GM18505 (cell line): Measurements from ENCODE around the gene PDE4C.

Experiments
- ATAC-seq: cut with Tn5 transposase; IDR thresholded peaks from one replicate; pipeline ENCODE4 v1.9.1; 2021; ENCODE audit not compliant: unreplicated experiment
- POLR2A ChIP-seq: IDR thresholded peaks from 4 replicates; pipeline ENCODE4 v1.6.1; 2011; ENCODE audit warnings: borderline replicate concordance; ENCODE audit not compliant: insufficient read depth, insufficient read length; ENCODE audit errors: extremely low read depth

Gene PDE4C

DNA sequence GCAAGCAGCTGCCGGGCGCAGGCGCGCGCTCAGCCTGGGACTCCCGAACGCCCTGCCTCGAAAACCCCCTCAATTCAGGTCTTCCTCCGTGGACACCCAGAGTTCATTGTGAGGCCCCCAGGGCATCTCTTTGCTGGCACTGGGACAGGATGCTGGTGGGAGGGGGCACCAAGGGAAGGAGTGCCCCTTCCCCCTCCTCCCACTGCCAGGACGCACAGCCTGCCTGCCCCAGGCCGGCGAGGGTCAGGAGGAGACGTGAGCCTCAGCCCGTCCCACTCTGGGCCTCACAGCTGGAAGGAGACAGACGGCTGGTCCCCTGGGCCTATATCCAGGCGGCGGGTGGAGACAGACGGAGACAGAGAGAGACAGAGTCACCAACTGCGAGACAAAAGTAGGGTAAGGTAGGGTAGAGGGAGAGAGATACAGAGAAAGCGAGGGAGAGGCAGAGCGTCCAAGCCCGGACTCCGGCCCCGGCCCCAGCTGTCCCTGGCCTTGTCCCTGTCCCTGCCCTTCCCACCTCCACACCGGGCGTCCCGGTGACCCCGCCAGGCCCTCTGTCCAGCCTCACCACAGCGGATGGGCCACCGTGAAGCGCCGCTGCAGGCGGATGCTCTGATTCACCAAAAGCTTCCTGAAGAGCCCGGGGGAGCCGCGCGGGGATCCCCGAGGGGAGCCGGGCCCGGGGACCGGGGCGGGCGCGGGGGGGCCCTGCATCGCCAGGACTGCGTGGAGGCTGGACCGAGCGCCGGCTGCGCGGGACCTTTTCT lies at the start of gene PDE4C:
PDE4C (minus strand) TSS at position 737 of the 767 bp plus-strand sequence; CDS start at position 714, 23 bp downstream.
- no peak for ATAC-seq
- no peak for TF ChIP-seq POLR2A

DNA sequence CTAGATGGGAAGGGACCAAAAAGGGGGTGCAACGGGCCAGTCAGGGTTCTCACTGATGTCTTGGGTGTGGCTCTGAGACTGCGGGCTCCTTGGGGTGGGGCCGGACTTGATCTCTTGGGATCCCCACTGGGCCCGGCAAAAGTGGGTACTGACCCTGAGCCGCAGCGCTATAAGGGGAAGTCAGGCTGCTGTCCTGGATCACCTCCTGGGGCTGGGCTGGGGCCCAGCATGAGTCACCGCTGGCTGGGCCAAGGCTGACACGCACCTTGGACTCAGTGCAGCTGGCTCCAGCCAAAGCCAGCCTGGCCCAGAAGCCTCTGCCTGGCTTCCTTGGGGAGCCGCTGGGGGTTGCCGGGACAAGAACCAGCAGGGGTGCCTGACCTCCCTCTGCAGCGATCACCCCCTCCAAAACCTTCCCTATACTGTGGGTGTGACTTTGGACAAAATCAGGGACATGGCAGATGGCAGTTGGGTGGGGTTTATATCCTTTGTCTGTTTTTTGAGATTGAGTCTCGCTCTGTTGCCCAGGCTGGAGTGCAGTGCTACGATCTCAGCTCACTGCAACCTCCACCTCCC lies 48.6 kb upstream of the PDE4C start:
- ATAC-seq, result no peak
- no peak for TF ChIP-seq POLR2A

DNA sequence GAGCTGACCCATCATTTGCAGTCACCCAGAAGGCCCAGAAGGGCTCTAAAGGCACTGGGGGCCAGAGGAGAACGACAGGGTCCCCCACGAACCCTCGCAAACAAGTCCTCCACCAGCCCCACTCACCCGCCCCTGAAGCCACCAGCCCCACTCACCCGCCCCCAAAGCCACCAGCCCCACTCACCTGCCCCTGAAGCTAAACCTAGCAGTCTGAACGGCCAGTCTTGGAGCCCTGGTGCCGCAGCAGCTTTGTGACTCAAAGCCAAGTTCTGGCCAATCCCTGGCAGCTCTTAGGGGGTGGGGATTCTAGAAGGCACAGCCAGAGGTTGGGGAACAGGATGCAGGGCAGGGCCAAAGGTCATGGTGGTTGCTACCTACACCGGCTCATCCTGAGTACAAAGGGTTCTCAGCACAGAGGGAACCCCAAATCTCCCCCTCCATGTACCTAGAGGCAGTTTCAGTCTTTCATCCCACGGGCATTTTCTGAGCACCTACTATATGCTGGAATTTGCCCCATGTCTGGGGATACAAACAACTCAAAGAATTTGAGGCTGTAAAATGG lies 48.1 kb upstream of the PDE4C start, which contains the start of gene IQCN:
IQCN (minus strand) TSS at position 234 of the 562 bp plus-strand sequence. CDS start 4,974 bp downstream, outside the sequence.
- no peak for ATAC-seq
- TF ChIP-seq POLR2A, result no peak

DNA sequence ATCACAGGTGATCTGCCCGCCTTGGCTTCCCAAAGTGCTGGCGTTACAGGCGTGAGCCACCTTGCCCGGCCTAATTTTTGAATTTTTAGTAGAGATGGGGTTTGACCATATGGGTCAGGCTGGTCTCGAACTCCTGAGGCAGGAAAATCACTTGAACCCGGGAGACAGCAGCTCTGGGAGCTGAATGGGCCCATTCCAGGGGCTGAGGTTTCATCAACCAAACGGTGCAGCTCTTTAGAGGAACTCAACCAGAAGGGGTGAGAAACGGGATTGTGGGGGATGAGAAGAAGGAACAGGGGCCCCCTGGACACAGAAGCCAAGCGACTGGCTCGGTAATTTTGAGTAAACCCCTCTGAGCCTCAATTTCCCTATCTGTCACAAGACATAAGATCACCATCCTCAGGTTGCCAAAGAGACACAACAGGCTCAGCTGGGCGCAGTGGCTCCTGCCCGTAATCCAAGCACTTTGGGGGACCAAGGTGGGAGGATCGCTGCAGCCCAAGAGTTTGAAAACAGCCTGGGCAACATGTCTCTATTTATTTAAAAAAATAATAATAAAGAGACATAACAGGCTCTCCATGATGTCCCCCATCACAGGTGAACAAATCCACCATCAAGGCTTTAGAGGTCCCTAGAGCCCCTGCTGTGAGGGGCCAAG lies 47.5 kb upstream of the PDE4C start:
- ATAC-seq, result no peak
- TF ChIP-seq POLR2A, result no peak

DNA sequence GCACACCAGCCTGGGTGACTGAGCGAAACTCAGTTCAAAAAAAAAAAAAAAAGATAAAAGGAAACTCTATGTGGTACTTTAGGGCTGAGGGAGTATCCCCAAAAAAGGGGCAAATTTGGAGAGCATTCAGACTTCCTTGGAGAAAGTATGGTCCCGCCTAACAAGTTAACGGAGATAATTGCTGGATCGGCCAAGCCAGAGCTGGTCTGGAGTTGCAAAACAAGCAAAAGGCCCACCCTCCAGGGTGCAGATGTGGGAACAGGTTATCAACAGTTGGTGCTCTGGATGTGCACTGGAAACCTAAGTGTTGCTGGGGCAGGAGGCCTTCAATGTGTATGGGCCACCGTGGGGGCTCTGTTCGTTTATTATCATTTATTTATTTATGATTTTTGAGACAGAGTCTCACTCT lies 45.2 kb upstream of the PDE4C start:
- ATAC-seq, result no peak
- no peak for TF ChIP-seq POLR2A

DNA sequence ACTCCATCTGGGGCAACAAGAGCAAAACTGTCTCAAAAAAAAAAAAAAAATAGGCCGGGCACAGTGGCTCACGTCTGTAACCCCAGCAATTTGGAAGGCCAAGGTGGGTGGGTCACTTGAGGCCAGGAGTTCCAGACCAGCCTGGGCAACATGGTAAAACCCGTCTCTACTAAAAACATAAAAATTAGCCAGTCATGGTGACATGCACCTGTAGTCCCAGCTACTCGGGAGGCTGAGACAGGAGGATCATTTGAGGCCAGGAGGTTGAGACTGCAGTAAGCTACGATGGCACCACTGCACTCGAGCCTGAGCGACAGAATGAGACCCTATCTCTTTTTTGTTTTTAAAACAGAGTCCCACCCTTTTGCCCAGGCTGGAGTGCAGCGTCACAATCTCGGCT lies 44.1 kb upstream of the PDE4C start:
- no peak for ATAC-seq
- TF ChIP-seq POLR2A, result no peak

DNA sequence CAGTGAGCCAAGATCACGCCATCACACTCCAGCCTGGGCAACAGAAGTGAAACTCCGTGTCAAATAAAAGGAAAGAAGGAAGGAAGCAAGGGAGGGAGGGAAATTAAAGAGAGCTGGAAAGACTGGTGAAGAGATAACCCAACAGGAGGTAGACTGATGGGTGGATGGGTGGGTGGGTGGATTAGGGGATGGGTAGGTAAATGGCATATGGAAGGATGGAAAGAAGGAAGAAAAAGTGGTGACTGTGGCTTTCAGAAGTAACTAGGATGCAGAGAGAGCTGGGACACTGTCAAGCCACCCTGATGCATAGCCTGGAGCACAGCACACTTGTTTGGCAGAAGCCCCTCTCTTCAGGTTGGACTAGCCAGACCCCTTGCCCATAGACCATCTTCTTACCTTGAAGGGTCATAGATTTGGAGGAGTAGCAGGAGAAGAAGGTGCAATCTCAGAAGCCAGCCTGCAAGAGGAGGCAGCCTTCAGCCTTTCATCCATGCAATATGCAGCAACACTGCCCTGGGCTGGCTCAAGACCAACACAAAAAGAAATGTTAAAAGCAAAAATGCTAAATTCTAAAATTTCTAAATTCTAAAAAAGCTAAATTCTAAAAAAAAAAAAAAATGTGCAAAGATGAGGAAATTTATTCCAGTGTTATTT lies 43.0 kb upstream of the PDE4C start:
- TF ChIP-seq POLR2A, result no peak
- no peak for ATAC-seq

DNA sequence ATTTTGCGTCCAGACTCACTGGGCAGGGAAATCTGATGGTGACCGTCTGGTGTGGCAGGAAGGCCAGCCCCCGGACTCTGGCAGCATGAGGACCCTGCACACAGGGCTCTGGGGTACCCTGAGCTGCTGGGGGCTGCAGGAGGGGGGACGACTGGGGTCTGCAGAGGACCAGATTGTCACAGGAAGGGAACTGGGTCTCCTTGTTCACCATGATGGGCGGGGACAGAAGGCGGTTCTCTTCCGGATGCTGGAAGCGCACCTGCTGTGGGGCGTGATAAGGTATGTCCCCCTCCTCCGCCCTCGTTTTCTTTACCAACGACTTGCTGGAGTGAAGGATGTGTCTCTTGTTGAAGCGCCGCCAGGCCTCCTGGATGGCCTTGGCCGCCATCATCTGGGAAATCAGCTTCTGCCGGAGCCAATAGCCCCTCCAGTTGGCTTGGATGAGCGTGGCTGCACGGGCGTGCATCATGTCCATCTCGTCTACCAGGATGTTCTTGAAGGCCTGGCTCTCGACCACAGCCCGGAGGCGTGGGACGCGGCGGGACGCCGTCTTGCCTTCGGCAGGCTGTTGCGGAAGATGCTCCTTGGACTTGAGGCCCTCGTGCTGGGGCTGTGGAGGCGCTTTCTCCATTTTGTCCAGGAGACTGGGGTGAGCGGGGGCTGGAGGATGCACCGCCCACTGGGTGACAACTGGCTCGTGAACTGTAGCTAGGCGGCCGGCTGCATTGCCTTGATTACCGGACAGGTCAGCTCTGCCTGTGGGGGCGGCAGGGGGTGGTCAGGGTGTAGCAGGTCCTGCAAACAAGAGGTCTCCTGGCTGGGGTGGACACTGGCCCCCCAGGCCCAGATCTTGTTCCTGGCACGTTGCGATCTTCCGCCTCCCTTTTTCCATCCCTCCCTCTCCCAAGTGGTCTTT lies 40.8 kb upstream of the PDE4C start:
- ATAC-seq, result no peak
- no peak for TF ChIP-seq POLR2A

DNA sequence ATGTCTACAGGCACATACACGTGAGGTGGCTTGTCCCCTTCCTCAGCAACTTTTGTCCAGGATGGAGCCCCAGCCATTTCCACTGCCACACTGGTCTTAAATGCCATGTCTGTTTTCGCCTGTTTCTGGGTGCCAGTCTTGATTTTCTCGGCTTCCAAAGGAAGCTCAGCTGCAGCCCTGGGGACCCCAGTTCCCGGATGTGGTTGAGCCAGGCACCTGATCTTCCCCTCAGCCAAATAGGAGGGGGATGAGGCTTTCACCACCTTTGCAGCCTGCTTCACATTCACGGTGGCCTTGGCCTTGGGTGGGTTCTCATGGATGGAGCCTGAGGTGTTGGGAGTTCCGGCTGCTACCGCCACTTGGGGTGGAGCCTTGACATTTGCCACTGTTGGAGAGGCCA lies 39.3 kb upstream of the PDE4C start:
- ATAC-seq, result no peak
- no peak for TF ChIP-seq POLR2A

DNA sequence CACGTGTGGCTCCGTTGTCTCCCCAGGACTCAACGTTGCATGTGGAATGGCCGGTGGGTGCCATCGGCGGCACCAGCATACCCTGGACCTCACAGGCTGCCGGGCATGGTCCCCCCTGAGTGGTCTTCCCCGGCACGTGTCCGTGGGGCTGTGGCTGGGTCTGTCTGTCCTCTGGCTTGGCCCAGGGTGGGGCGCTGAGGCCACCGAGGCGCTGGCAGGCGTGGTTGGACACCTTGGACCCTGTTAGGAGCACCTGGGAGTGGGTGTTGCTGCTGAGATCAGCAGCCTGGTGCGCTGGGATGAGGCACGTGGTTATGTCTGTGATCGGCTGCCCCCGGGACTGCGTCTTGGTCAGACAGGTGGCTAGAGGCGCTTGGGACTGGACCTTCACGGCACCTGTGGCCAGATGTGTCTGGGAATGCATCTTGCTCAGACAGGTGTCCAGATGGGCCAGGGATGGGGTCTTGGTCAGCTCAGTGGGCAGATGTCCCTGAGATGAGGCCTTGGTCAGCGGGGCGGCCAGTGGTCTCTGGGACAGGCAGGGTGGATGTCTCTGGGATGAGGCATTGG lies 38.8 kb upstream of the PDE4C start:
- no peak for ATAC-seq
- no peak for TF ChIP-seq POLR2A

DNA sequence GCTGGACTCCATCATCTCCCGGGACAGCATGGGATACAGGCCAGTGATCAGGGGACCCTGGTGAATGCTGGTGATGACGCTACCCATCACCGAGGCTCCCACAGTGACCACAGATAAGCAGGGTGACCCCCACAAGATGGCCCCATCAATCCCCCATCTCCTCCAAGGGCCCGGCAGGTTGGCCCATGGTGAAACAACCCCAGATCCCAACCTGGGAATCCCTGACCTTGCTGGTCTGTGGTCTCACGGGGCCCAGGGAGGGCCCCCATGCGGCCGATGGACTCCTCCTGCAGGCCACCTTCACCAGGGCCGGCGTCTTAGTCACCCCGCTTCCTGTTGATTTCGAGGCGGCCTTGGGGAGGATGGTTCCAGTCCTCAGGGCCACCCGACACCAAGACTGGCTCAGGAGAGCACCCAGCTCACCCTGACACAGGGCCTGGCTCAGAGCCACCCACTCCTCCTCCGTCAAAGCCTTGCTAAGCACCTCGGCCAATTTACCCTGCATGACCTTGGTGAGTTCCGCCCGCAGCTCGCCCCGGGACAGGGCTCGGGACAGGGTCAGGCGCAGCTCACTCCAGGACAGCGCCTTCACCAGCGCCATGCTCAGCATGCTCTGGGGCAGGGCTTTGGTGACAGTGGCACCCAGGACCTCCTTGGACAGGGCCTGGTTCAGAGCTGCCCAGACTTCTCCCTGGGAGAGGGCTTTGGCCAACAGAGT lies 38.1 kb upstream of the PDE4C start:
- no peak for TF ChIP-seq POLR2A
- ATAC-seq, result no peak
